ENCODE results near the gene GADD45GIP1. TPM values are rescaled to one million over a fixed set of nuclear protein-coding genes. Genes with fewer than 3 reads are reported as not detected.

The GADD45GIP1 gene
- total RNA-seq, 6 experiments from 2014 or later = 34.3 to 54.3 (median 46.9) TPM

DNA sequence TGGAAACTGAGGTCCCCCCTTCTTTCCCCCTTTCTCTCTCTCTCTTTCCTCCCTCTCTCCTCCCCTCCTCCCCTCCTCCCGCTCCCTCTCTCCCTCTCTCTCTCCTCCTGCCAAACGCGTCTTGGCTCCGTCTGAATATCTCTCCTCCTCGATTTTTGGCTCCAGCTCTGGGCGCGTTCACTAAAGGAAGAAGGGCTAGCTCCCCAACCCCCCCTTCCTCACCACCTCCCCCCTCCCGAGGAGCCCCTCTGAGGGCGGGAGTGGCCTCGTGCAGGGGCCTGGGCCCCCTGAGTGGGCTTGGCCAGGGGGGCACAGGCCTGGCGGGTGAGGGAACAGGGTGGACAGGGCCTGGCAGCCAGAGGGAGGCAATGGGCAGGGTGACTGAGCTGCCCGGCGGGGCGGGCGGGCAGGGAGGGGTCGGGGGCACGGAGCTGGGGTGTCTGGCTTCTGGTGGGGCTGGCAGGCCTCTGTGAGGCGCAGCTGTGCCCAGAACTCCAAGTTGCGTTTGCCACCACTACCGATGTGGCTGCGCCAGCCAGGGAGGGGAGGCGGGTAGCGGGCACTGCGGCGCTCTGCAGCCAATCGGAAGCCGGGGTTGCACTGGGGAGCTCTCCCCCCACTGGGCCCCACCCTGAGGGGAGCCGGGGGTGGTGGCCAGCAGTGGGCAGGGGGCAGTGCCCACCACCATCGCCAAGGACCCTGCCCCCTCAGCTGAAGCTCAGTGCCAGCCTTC, 45.3 kb upstream of the GADD45GIP1 start:
- no peak for DNase-seq
- no peak overlapping the region for H3K27ac Mint-ChIP-seq
- no peaks in the 10 kb centered on the region for H3K9me3 Mint-ChIP-seq
- peaks cover 7% of the 10 kb centered on the region for H3K4me1 Mint-ChIP-seq (ENCODE audit: low read depth)
- TF ChIP-seq, protein P1, sequence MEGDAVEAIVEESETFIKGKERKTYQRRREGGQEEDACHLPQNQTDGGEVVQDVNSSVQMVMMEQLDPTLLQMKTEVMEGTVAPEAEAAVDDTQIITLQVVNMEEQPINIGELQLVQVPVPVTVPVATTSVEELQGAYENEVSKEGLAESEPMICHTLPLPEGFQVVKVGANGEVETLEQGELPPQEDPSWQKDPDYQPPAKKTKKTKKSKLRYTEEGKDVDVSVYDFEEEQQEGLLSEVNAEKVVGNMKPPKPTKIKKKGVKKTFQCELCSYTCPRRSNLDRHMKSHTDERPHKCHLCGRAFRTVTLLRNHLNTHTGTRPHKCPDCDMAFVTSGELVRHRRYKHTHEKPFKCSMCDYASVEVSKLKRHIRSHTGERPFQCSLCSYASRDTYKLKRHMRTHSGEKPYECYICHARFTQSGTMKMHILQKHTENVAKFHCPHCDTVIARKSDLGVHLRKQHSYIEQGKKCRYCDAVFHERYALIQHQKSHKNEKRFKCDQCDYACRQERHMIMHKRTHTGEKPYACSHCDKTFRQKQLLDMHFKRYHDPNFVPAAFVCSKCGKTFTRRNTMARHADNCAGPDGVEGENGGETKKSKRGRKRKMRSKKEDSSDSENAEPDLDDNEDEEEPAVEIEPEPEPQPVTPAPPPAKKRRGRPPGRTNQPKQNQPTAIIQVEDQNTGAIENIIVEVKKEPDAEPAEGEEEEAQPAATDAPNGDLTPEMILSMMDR (IDR thresholded peaks at IDR 0.05) = no peak
- H3K27me3 Mint-ChIP-seq (ENCODE audit: insufficient read depth) = no peaks in the 10 kb centered on the region; the same call in 1 of the 2 replicates
- H3K36me3 Mint-ChIP-seq (ENCODE audit: low read depth) = peaks cover 17% of the 10 kb centered on the region
- no peak overlapping the region for H3K4me3 Mint-ChIP-seq

DNA sequence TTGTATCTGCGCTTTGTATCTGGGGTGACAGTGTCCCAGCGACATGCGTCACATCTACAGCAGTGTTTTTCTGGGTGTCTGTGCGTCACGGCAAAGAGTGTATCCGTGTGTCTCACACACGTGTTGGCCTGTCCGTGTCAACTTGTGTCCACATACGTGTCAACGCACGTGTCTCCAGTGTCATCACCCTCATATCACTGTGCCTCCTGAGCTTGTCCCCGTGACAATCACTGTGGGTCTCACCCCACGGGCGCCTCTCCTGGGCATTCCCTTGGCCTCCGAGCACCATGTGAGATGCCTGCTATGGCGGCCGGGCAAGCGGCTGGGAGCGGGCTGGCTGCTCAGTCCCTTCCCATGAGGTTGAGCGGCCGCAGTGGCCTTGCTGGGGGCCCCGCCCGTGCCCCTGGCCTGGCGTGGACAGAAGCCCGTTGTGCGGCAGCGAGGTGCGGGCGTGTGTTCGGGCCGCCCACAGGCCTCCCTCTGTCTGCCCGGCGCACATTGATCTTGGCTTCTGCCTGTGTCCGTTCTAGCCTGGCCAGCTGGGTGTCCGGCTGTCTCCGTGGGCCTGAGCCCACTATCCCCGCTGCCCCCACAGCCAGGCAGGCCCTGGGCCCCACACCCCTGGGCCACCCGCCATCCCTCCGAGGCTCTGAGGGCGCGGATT, 44.6 kb upstream of the GADD45GIP1 start:
- Mint-ChIP-seq H3K9me3 (no peaks in the 10 kb centered on the region), H3K4me3 (no peak overlapping the region), H3K36me3 (ENCODE audit: low read depth) (peaks cover 17% of the 10 kb centered on the region), H3K27me3 (ENCODE audit: insufficient read depth) (no peaks in the 10 kb centered on the region; the same call in 1 of the 2 replicates), H3K4me1 (ENCODE audit: low read depth) (peaks cover 7% of the 10 kb centered on the region), H3K27ac (no peak overlapping the region)
- DNase-seq = no peak
- TF ChIP-seq, protein P1 (IDR thresholded peaks at IDR 0.05) = no peak

DNA sequence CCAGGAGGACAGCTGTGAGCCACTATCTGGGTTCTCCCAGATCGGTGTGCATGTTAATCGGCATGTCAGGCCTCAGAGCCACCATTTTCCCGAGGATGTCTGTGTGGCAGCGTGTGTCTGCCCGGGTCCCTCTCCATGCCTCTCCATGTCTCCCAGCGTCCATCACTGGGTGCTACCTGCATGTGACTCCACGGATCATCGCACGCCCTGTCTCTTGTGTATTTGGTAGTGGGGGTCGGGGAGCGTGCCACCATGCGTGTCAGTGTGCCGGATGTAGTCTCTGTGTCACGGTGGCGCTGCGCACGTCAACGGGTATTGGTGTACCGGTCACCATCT, 44.1 kb upstream of the GADD45GIP1 start:
- no peaks in the 10 kb centered on the region for H3K9me3 Mint-ChIP-seq

DNA sequence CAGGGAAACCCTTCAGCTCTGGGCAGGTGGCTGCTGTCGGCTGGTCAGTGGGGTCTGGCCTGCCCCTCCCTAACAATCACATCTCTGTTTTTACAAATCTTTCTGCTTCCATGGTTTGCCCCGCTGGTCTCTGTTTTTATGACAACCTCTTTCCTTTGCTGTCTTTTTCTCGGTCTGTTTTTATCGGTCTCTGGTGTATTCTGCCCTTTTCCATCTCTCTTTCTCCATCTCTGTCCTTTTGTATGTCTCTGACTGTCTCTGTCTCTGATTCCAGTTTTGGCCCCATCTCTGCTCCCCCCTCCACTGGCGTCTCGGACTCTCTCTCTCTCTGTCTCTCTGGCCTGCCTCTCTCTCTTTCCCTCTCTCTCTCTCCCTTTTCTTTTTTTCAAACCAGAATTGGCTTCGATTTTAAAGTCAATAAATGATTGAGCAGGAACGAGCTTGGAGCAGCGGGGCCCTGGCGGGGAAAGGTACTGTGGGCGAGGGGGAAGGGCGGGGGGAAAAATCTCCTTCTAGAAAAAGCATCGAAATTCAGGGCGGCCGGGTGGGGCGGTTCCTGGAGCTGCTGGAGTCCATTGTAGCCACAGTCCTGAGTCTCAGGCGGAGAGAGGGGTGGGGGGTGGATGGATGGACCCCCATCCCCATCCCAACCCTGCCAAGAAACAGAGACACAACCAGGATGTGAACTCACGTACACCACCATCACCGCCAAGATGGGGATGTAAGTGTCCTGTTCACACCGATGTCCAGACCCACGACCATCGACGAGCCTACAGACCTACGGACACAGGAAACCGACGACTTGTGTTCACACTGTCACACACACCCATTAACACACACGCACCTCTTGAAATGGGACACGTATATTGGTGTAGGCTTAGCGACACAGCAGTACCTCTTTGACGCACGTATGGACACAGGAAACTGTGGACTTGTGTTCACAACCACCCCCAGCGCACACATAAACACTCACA, 41.2 kb upstream of the GADD45GIP1 start:
- H3K27me3 Mint-ChIP-seq (ENCODE audit: insufficient read depth) = peaks cover 2% of the 10 kb centered on the region; the same call in 1 of the 2 replicates
- no peak for DNase-seq
- peaks cover 14% of the 10 kb centered on the region for H3K4me1 Mint-ChIP-seq (ENCODE audit: low read depth)
- TF ChIP-seq, protein P1 (IDR thresholded peaks at IDR 0.05) = no peak
- H3K27ac Mint-ChIP-seq = peak overlapping the region; percentile 9
- peak overlapping the region; percentile 11; the same call in 1 of the 2 replicates for H3K4me3 Mint-ChIP-seq
- no peaks in the 10 kb centered on the region for H3K9me3 Mint-ChIP-seq
- H3K36me3 Mint-ChIP-seq (ENCODE audit: low read depth) = peaks cover 17% of the 10 kb centered on the region

More for the DNA sequence above, 44.1 kb upstream of the GADD45GIP1 start:
- Mint-ChIP-seq H3K27me3 (ENCODE audit: insufficient read depth) (no peaks in the 10 kb centered on the region; the same call in 1 of the 2 replicates), H3K36me3 (ENCODE audit: low read depth) (peaks cover 17% of the 10 kb centered on the region), H3K27ac (no peak overlapping the region), H3K4me1 (ENCODE audit: low read depth) (peaks cover 7% of the 10 kb centered on the region), H3K4me3 (no peak overlapping the region)
- TF ChIP-seq, protein P1 (IDR thresholded peaks at IDR 0.05) = no peak
- no peak for DNase-seq

All from HFFc6 (cell line).